K562 (cell line): ENCODE results near the gene PPM1L. TPM values are rescaled to one million over a fixed set of nuclear protein-coding genes. Genes with fewer than 3 reads are reported as not detected.
A peak's percentile ranks its signal among the peaks of the same experiment; 100 is the strongest.

Source experiments
- ATAC-seq: fragments of 200-7000 bp; cut with Tn5 transposase; 3 replicates; pipeline ENCODE4 v1.9.1; 2020; ENCODE audit warnings: moderate library complexity
- BruUV-seq: library from RNA; stranded (reverse); fragments of 400-500 nt; replicated peaks from 2 replicates; lab custom pipeline; 2021; lab: Mats Ljungman, UMichigan
- CTCF ChIA-PET: fragments of 300-600 bp; formaldehyde crosslinking; extraction: SDS; loops from one replicate; lab custom pipeline; 2021; ENCODE audit warnings: low intra/inter-chr PET ratio; lab: Yijun Ruan, JAX
- POLR2A ChIA-PET: fragments of 300-600, 350-650 bp; sonication (Branson Sonifier 250); formaldehyde crosslinking; extraction: SDS; loops from one replicate; lab custom pipeline; 2021; ENCODE audit warnings: antibody characterized with exemption, inconsistent platforms; lab: Yijun Ruan, JAX
- DNase-seq, 4 experiments: peaks; one replicate each; pipeline versions ENCODE4 v3.0.0 to v3.0.0-alpha.2; 2011 to 2018; ENCODE audit warnings: low spot score in 3 of 4, mixed read lengths in 3 of 4; ENCODE audit errors: extremely low read depth in 1 of 4
- FAIRE-seq: peaks from 2 replicates; lab custom pipeline; 2011; peaks lifted over from hg19 to GRCh38; lab: Jason Lieb, UNC
- H2AFZ ChIP-seq: 2 replicates; pipeline ENCODE4 v1.6.0; 2011; ENCODE audit warnings: low read depth, low read length, control low read depth, inconsistent platforms
- H3K27ac ChIP-seq: fragments of 200-600 bp; 3 replicates; pipeline ENCODE4 v1.8.0; 2011; ENCODE audit warnings: low read depth, mild to moderate bottlenecking, control low read depth, inconsistent platforms, low read length, moderate library complexity, mixed read lengths; ENCODE audit errors: extremely low read depth
- H3K27me3 ChIP-seq, 2 experiments: fragments of 300-600 bp in 1 of 2; 2 replicates in 1 of 2; 3 replicates in 1 of 2; pipeline versions ENCODE4 v1.6.0 to v1.8.0; 2011; ENCODE audit warnings: inconsistent platforms in 2 of 2, low read length in 2 of 2, mild to moderate bottlenecking in 1 of 2, mixed read lengths in 1 of 2, moderate library complexity in 1 of 2; ENCODE audit not compliant: control insufficient read depth in 2 of 2, insufficient read depth in 2 of 2
- H3K36me3 ChIP-seq: fragments of 300-600 bp; 3 replicates; pipeline ENCODE4 v1.8.0; 2011; ENCODE audit warnings: mild to moderate bottlenecking, low read length, inconsistent platforms; ENCODE audit not compliant: control insufficient read depth, insufficient read depth
- H3K4me1 ChIP-seq, 2 experiments: fragments of 200-600 bp in 1 of 2; replicated peaks in 1 of 2; 2 replicates in 1 of 2; 3 replicates in 1 of 2; pipeline versions ENCODE4 v1.5.1 to v1.8.0; 2011; ENCODE audit warnings: inconsistent platforms in 2 of 2, low read length in 2 of 2, mild to moderate bottlenecking in 1 of 2, mixed read lengths in 1 of 2, moderate library complexity in 1 of 2; ENCODE audit not compliant: control insufficient read depth in 2 of 2, insufficient read depth in 2 of 2
- H3K4me2 ChIP-seq: 2 replicates; pipeline ENCODE4 v1.6.1; 2011; ENCODE audit warnings: low read length, control low read depth, inconsistent platforms, mixed read lengths; ENCODE audit not compliant: insufficient read depth
- H3K4me3 ChIP-seq: fragments of 200-600 bp; sonication (generic), shearing (Covaris generic); 2 replicates; pipeline ENCODE4 v1.5.1; 2016; ENCODE audit warnings: control low read depth, inconsistent platforms
- H3K79me2 ChIP-seq: fragments of 200-600 bp; 3 replicates; pipeline ENCODE4 v1.8.0; 2011; ENCODE audit warnings: low read length, inconsistent platforms; ENCODE audit not compliant: control insufficient read depth, insufficient read depth
- H3K9ac ChIP-seq, 2 experiments: 2 replicates each; pipeline versions ENCODE4 v1.6.0 to v1.6.1; 2011; ENCODE audit warnings: low read depth in 2 of 2, low read length in 2 of 2, control low read depth in 1 of 2, inconsistent platforms in 1 of 2, mild to moderate bottlenecking in 1 of 2, mixed read lengths in 1 of 2; ENCODE audit not compliant: insufficient read depth in 1 of 2
- H3K9me1 ChIP-seq: one replicate; pipeline ENCODE4 v1.6.0; 2011; ENCODE audit warnings: inconsistent platforms, mild to moderate bottlenecking, low read length, moderate library complexity; ENCODE audit not compliant: control insufficient read depth, insufficient read depth
- H3K9me3 ChIP-seq: replicated peaks from 2 replicates; pipeline ENCODE4 v1.5.1; 2011; ENCODE audit warnings: low read depth, low read length, inconsistent platforms; ENCODE audit not compliant: control insufficient read depth, insufficient read depth
- H4K20me1 ChIP-seq: replicated peaks from 2 replicates; pipeline ENCODE4 v1.6.1; 2011; ENCODE audit warnings: low read length, inconsistent platforms, mixed read lengths; ENCODE audit not compliant: control insufficient read depth, insufficient read depth
- CBX5 ChIP-seq: IDR thresholded peaks from 2 replicates; pipeline ENCODE4 v1.6.1; 2014; ENCODE audit warnings: low read depth, borderline replicate concordance
- RBM22 ChIP-seq: fragments of 200-400 bp; formaldehyde crosslinking; IDR thresholded peaks from 2 replicates; pipeline ENCODE4 v1.6.1; 2018; ENCODE audit warnings: low read length, low read depth; ENCODE audit not compliant: poor library complexity, severe bottlenecking
- RREB1 ChIP-seq: fragments of 250-450 bp; sonication (Bioruptor Pico); IDR thresholded peaks from 2 replicates; pipeline ENCODE4 v1.4.0; 2020
- SUPT5H ChIP-seq: fragments of 450-650 bp; IDR thresholded peaks from 2 replicates; pipeline ENCODE4 v1.6.1; 2016
- ZNF121 ChIP-seq: sonication (generic); formaldehyde crosslinking; conservative IDR thresholded peaks from 2 replicates; pipeline ENCODE4 v1.8.0; 2022; ENCODE audit warnings: missing genetic modification reagents
- WGBS: fragments of 100-300 bp; shearing (Covaris generic); methylation state at CpG from one replicate; pipeline ENCODE4 v1.1.6; 2016; ENCODE audit warnings: low coverage, mixed read lengths; ENCODE audit not compliant: insufficient coverage; ENCODE audit errors: missing lambda C conversion rate; 5-methylcytosine and 5-hydroxymethylcytosine counted together
- in situ Hi-C: fragments of 300-500 bp; cut with MboI; formaldehyde crosslinking; loops from 4 replicates; pipeline ENCODE4 v1.15.0; 2018; ENCODE audit warnings: inconsistent platforms, mixed read lengths
- intact Hi-C: fragments of 100-400 bp; cut with micrococcal nuclease; formaldehyde crosslinking; loops from 2 replicates; pipeline ENCODE4 v1.14.2; 2022
- polyA plus RNA-seq, 8 experiments: library from polyadenylated mRNA; depleted of rRNA in 4 of 8; stranded (reverse) in 5 of 8; unstranded in 3 of 8; fragments of >200 nt; fragmentation: Nextera tagmentation in 2 of 8; fragmentation: Illumina TruSeq in 1 of 8; extraction: Ambion mirVana in 2 of 8; extraction: Trizol in 1 of 8; gene quantifications; 2 replicates each; pipeline versions ENCODE4 v1.2.1 to v1.2.3, GENCODE V29; 2011 to 2014; ENCODE audit warnings: inconsistent platforms in 1 of 8, missing spikeins in 1 of 8
- total RNA-seq, 7 experiments: library from RNA; depleted of rRNA in 6 of 7; stranded (reverse); fragments of >200 nt in 6 of 7; fragmentation: Illumina TruSeq in 2 of 7; extraction: Trizol in 2 of 7; gene quantifications; 2 replicates each; pipeline versions ENCODE4 v1.2.1 to v1.2.3, GENCODE V29; 2011 to 2021; ENCODE audit warnings: low replicate concordance in 1 of 7
- TF ChIP-seq, protein P1 (sequence below): fragments of 250-450 bp; sonication (Bioruptor Pico); IDR thresholded peaks from 2 replicates; pipeline ENCODE4 v1.8.0; 2022; ENCODE audit warnings: moderate library complexity, mild to moderate bottlenecking, inconsistent platforms

Gene PPM1L
- total and polyA plus RNA-seq, 9 of the 15 experiments (the other 6 are each of a cell fraction or from before 2014, with no cell fraction given) = 0.01 to 0.41 (median 0.14) TPM

DNA sequence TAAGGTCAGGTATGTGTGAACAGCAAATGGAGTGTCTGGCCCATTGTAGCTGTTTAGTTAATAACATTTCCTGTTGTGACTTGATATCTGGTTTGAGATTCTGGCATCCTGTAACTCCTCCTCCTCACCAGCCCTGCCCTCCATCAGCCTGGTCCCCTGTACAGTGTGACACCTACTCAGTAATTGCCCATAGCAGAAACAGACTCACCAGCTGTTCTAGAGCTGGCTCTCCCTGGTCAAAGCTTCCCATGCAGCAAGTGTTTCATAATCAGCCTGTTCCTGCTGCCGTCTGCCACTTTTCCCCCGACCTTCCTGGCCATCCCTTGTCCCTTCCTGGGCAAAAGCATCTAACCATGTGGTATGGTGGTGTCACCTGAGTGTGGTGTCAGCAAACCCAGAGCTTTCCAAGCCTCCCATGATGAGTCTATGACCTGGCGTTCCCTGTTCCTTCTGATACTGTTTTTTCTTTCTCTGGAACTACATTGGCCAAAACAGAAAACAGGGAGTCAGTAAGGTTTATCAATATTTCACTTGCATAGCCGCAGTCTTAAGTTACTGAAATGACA, 293.7 kb downstream of the PPM1L start (continued):
- TF ChIP-seq, protein P1, sequence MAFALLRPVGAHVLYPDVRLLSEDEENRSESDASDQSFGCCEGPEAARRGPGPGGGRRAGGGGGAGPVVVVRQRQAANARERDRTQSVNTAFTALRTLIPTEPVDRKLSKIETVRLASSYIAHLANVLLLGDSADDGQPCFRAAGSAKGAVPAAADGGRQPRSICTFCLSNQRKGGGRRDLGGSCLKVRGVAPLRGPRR (CRISPR knock-in tag) = no peak
- no peak for TF ChIP-seq ZNF121

DNA sequence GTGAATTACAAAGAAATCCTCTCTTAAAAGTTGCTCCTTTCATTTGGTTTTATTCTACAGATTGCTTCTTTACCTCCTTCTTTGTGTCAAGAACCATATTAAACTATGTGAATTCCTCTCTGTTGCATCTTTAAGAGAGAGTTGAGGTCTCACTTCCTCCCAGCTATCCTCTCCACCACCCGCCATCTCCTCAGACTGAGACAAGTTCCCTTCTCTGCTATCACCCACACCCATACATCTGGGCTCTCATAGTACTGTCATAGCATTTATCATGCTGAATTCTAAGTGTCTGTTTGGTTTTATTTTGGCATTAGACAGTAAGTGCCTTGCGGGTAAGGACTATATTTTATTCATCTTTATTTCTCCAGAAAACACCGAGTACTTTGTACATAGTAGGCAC, 294.9 kb downstream of the PPM1L start:
- Histone ChIP-seq H2AFZ (no peak overlapping the region), H3K4me3 (no peak overlapping the region), H3K27me3 (no peaks in the 10 kb centered on the region), H3K9ac (no peak overlapping the region), H3K9me1 (no peaks in the 10 kb centered on the region), H3K79me2 (no peaks in the 10 kb centered on the region), H3K36me3 (no peaks in the 10 kb centered on the region), H3K4me2 (no peak overlapping the region), H3K4me1 (no peaks in the 10 kb centered on the region), H3K27ac (no peak overlapping the region), H3K9me3 (no peaks in the 10 kb centered on the region), H4K20me1 (no peaks in the 10 kb centered on the region)
- no peak for ATAC-seq
- POLR2A ChIA-PET = no interaction called here
- no peak for FAIRE-seq
- WGBS = 5% methylated on average over 3 of the region's 3 CpGs
- CTCF ChIA-PET = no interaction called here
- no TSS peak for BruUV-seq
- intact Hi-C loops (no loop called here), in situ Hi-C loops (no loop called here)
- DNase-seq = peak in 1 of 4 experiments; percentile 6
- TF ChIP-seq RBM22 (no peak), SUPT5H (no peak), CBX5 (no peak), RREB1 (CRISPR knock-in tag) (no peak)
